Measurements from ENCODE around the gene CDK17.
A peak's percentile ranks its signal among the peaks of the same experiment; 100 is the strongest.
"Not testable (repeated sequence)": the region's sequence is repeated elsewhere in the genome, so short reads cannot be mapped to it uniquely, and the experiment has no call there.

The CDK17 gene

DNA sequence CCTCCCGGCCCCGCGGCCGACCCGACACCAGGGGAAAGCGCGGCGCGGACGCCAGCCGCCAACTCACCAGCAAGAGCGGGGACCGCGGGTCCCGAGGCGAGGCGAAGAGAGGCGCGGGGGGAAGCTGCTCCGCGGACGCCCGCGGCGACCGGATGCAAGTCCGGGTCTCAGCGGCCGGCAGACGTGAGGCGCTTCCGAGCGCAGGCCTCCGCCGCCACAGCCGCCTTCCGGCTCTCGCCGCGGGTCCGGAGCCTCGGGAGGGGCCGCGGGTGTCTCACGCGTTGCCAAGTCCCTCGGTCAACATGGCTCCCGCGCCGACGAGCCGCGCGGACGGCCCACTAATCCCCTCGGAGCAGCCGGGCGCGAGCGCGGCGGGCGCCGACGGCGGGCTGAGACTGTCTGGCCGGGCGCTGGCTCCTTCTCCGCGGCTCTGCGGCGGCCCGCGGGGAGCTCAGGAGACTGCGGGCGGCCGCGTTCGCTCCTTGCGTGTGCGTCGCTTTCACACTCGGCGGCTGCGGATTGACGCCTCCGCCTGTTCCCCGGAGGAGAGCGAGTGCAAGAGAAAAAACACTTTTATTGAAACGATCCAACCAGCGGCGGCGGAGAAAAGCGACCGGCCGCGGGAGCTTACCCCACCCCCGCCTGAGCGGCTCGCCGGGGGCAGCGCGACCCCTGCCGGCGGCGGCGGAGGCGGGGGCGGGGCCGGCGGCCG, at the start of gene CDK17:
Gene CDK17 (minus strand): TSS at position 521 of the 712 bp plus-strand sequence. CDS start 65,603 bp downstream, outside the sequence.
- peak; percentile 29 to 80 for DNase-seq

DNA sequence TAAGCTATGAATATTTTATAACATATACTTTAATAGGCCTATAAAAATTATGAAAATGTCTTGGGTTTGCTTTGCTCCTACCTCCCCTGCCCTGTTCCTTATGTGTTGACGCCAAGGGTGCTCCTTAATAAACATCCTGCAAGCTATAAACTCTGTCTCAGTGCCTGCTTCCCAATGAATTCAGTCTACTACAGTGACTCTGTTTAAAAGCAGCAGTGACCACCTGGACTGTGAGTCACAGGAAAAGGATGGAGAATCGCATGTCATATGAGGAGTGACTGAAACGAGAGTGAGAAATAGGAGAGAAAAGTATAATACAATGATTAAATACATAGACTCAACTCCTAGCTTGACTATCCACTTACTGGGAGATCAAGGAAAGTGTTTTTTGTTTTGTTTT, 48.1 kb upstream of the CDK17 start:
- no peak for DNase-seq

GRCh38 chr12:96447256-96447655, 47.0 kb upstream of the CDK17 start:
- DNase-seq: no peak

DNA sequence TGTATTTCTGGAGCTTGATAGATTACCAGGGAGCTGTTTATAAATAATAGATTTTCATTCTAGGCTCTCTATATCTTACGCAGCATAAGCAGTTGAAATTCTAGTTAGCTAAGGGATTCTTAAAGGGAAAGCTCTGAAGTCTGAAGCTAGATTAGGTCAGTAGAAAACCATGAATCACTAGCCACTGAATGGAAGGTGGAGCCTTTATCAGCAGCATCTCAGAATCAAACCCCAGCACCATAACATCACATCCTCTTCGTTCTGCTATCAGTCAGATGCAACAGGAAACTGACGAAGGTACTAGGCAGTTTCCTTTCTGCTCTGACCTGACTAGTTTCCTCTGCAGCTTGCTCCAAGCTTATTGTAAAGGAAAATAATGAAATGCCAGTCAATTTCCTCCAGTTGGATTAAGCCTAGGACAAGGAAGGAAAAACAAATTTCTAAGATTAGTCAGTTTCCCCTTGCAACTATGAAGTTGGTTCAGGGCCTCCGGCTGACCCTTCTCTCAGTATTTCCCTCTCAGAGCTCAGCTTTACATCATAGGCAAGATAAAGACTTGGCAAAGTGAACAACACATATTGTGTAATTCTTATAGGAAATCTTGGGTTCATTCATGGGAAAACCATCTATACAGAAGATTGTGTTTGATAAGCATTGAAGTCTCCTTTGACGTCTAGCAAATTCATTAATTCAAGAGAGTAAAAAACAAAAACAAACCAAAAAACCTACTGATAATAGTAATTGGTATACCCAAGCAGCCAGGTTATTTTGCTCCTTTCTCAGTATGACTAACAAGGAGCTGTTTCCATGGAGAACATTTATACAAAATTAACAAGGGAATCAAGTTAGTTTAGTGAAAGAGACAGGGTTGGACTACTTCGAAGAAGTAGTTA, 45.7 kb upstream of the CDK17 start:
- DNase-seq: no peak

DNA sequence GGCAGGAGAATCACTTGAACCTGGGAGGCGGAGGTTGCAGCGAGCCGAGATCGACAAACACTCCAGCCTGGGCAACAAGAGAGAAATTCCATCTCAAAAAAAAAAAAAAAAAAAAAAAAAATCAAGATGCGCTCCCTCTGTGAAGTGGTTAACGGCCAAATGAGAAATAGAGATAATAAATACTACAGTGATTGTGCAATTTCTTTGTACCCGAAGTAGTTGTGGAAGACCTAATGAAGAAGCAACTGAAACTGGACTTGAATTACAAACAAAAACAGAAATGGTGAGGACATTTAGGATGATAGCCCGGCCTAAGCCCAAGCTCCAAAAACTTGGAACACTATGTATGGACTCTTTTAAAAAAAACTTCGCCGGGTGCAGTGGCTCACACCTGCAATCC, 44.2 kb upstream of the CDK17 start:
- no peak for DNase-seq

- DNase-seq: no peak
Measured at GRCh38 chr12:96442906-96443305, 42.7 kb upstream of the CDK17 start.

- no peak for DNase-seq
Measured at GRCh38 chr12:96441816-96442215, 41.6 kb upstream of the CDK17 start.

DNA sequence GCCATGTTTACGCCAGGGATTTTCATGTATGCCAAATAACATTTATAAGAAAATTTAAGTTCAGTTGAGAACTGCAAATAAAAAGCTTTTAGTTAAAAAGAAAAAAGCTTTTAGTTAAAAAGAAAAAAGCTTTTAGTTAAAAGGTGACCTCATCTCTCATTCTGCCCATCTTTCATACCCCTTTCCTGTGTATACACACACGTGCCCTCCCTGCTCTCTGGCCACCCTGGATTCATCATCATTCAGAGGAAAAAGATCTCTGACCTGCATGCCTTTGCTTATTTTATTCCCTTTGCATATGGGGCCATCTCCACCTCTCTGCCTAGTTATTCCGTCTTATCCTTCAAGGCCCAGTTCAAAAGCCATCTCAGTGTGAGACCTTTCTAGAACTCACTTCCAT, 38.1 kb upstream of the CDK17 start:
- DNase-seq: no peak

- no peak for DNase-seq
Measured at GRCh38 chr12:96437171-96437445, 36.9 kb upstream of the CDK17 start.

- peak in 1 of 2 experiments; percentile 15 for DNase-seq
Measured at GRCh38 chr12:96436366-96437170, 36.3 kb upstream of the CDK17 start.

GRCh38 chr12:96434107-96434506, 33.9 kb upstream of the CDK17 start:
- DNase-seq: no peak

DNA sequence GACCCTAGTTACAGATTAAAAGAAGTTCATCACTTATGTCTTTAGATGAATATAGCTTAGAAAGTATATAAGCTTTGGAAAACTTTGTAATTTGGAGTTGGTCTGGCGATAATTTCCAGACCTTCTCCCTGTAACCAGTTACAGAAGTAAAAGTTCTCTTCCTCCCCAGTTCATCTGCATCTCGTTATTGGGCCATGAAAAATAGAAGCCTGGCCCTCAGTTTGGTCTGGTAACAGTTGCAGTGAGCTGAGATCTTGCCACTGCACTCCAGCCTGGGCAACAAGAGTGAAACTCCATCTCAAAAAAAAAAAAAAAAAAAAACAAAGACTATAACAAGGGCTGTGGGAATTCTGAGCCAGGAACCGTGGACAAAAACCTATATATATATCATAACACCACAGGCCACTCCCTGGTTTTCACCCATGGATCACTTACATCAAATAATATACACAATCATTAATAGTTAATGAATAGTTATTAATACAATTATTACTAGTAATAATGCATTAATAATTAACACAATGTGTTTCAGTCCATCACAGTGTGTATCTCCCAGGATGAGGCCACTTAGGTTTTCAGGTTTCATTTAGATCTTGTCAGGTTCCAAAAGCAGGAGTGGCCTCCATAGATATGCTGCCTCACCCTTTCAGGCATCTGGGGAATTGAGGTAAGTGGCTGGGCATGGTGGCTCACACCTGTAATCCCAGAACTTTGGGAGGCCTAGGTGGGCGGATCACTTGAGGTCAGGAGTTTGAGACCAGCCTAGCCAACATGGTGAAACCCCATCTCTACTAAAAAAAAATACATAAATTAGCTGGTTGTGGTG, 32.5 kb upstream of the CDK17 start:
- not testable (repeated sequence) for DNase-seq

DNA sequence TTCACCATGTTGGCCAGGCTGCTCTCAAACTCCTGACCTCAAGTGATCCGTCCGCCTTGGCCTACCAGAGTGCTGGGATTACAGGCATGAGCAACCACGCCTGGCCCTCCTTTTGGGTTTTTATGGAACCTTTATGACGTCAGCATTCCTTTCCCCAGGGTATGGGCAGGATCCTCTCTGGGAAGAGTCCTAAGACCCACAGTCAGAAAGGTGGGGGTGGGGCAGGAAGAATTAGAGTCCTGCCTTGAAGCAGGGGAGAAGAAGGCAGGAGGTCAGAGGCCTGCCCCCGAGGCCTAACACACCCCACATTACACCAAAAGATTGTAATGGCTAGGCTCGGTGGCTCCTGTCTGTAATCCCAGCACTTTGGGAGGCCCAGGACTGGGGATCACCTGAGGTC, 30.8 kb upstream of the CDK17 start:
- no peak for DNase-seq

DNA sequence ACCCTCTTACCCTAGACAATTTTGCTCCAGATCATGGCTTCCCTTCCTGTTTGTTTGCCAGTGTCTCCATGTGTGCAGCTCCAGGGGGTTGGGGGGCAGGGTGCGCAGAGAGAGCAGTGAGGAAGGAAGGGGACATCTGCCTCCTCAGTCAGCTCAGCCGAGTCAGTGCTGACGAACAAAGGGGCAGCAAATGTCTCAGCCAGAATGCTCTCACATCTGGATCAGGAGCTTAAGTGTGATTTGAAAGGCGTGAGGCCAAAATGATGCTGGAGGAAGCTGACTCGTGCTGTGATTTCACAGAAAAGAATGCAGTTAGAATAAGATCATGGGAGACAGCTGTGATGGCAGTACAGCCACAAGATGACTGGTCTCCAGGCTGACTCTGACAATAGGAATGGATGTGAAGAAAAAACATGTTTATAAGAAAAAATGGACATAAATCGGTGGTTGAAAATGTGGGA, 27.1 kb upstream of the CDK17 start:
- DNase-seq: peak; percentile 82 to 90

DNA sequence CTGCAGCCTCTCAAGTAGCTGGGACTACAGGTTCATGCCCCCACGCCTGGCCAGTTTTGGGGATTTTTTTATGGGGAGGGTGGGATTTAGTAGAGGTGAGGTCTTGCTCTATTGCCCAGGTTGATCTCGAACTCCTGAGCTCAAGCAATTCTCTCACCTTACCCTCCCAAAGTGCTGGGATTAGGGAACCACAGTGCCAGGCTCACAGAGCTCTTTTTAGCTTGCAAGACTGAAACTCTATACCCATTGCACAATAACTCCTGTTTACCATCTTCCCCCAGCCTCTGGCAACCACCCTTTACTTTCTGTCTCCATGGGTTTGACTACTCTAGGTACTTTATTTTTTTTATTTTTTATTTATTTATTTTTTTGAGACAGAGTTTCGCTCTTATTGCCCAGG, 25.7 kb upstream of the CDK17 start:
- no peak for DNase-seq

DNA sequence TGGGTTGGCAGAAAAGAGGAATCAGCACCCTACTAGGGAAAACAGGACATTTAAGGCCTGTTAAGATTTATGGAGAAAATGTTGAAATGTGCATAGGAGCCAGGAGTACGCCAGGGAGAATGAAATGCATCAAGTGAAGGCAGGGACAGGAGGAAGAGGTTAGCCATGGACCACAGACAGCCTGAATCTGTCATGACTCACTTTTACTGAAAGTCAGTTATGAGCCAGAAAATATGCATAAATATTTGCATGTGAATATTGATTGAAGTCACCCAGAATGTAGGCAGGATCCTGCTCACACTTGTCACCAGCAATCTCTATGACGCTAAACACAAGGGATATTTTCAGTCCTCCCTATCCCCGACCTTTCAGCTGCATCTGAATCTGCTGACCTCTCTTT, 25.1 kb upstream of the CDK17 start:
- no peak for DNase-seq

- DNase-seq: no peak
Measured at GRCh38 chr12:96424601-96425000, 24.4 kb upstream of the CDK17 start.

GRCh38 chr12:96422192-96422591, 22.0 kb upstream of the CDK17 start:
- DNase-seq: no peak

DNA sequence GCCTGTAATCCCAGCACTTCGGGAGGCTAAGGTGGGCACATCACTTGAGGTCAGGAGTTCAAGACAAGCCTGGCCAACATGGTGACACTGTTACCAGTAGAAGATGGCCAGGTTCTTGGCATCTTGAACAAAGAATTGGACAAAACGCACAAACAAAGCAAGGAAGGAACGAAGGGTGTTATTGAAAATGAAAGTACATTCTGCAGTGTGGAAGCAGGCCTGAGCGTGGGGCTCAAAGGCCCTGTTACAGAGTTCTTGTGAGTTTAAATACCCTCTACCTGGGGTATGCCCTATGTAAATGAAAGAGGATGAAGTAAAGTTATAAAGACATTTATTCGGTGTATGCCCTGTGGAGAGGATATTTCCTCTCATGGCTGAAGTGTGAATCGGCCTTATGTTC, 20.8 kb upstream of the CDK17 start:
- DNase-seq: no peak

GRCh38 chr12:96420277-96420835, 20.1 kb upstream of the CDK17 start:
- DNase-seq: no peak

- no peak for DNase-seq
Measured at GRCh38 chr12:96419576-96420276, 19.5 kb upstream of the CDK17 start.

DNA sequence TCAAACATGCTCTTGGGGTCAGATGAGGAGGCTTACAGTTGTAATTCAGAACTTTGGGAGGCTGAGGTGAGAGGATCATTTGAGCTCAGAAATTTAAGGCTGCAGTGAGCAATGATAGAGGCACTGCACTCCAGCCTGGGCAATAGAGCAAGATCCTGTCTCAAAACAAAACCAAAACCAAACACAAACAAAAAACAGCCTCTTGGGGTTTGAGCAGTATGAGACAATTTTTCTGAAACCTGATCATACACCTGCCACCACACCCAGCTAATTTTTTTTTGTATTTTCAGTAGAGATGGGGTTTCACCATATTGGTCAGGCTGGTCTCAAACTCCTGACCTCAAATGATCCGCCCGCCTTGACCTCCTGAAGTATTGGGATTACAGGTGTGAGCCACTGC, 17.4 kb upstream of the CDK17 start:
- DNase-seq: not testable (repeated sequence)
